Vagina (tissue), 2 donors: Measurements from ENCODE around the gene FOXO3.

Experiments
- CTCF ChIP-seq, 3 experiments: fragments of 450-650 bp in 2 of 3; fragments of 200-600 bp in 1 of 3; sonication (generic) in 1 of 3; IDR thresholded peaks; one replicate each; pipeline ENCODE4 v1.5.1; 2017 to 2019; ENCODE audit warnings: antibody characterized with exemption in 3 of 3, mild to moderate bottlenecking in 2 of 3, moderate library complexity in 2 of 3
- POLR2AphosphoS5 ChIP-seq, 2 donors: sonication (generic); formaldehyde crosslinking; IDR thresholded peaks; one replicate each; pipeline ENCODE4 v1.9.0; 2017; ENCODE audit warnings: antibody characterized with exemption in 2 of 2, mild to moderate bottlenecking in 2 of 2, low read depth in 1 of 2; ENCODE audit not compliant: insufficient read depth in 1 of 2

- peak; percentile 20 to 33 for TF ChIP-seq POLR2AphosphoS5 (IDR thresholded peaks at IDR 0.05; ENCODE audit: insufficient read depth in 1 of 2, low read depth in 1 of 2)
- no peak for TF ChIP-seq CTCF (IDR thresholded peaks at IDR 0.05)
These were observed 62.1 kb downstream of the FOXO3 start for GRCh38 chr6:108622641-108623298.
